NCI-H2107 (cell line): ENCODE results near the gene HIBADH.

Experiments
- DNase-seq: peaks from one replicate; lab custom pipeline; 2025; lab: John Stamatoyannopoulos, UW

Gene HIBADH

GRCh38 chr7:27491534-27491933 is 171.1 kb downstream of the HIBADH start:
- no peak for DNase-seq

- DNase-seq, result no peak
Observed at GRCh38 chr7:27487509-27487908, 175.2 kb downstream of the HIBADH start.

- no peak for DNase-seq
Observed at GRCh38 chr7:27484451-27484850, 178.2 kb downstream of the HIBADH start.

GRCh38 chr7:27482219-27482618 is 180.5 kb downstream of the HIBADH start:
- no peak for DNase-seq

- DNase-seq, result no peak
Observed at GRCh38 chr7:27478556-27478955, 184.1 kb downstream of the HIBADH start.

- DNase-seq, result no peak
Observed at GRCh38 chr7:27478084-27478483, 184.6 kb downstream of the HIBADH start.

GRCh38 chr7:27476493-27476892 is 186.2 kb downstream of the HIBADH start:
- no peak for DNase-seq
